Sciatic nerve (tissue), 2 donors: ENCODE measurements around the gene CRACDL. TPM values are rescaled to one million over a fixed set of nuclear protein-coding genes. Genes with fewer than 3 reads are reported as not detected.

Source experiments
- ATAC-seq: fragments of 200-7000 bp; cut with Tn5 transposase; one replicate; pipeline ENCODE4 v1.9.1; 2020; ENCODE audit warnings: mild to moderate bottlenecking, moderate library complexity
- DNase-seq: peaks from one replicate; pipeline ENCODE4 v3.0.0-alpha.2; 2020; ENCODE audit warnings: low spot score
- intact Hi-C: fragments of 100-400 bp; cut with DNase I; formaldehyde crosslinking; loops from one replicate; pipeline ENCODE4 v1.14.2; 2022
- total RNA-seq: library from RNA; stranded (reverse); fragmentation: NEBNext Ultra II Directional; extraction: Animal tissue kit (Norgen Biotek cat#: 25700); gene quantifications from one replicate; pipeline ENCODE4 v1.2.1, GENCODE V29; 2021
- donor health status: DM: no; HTN: no; CAD: no.
- donor health status: DM: no; HTN: no; CAD: no.

CRACDL gene
- total RNA-seq, 1 donor from 2014 or later = 12.4 TPM

DNA sequence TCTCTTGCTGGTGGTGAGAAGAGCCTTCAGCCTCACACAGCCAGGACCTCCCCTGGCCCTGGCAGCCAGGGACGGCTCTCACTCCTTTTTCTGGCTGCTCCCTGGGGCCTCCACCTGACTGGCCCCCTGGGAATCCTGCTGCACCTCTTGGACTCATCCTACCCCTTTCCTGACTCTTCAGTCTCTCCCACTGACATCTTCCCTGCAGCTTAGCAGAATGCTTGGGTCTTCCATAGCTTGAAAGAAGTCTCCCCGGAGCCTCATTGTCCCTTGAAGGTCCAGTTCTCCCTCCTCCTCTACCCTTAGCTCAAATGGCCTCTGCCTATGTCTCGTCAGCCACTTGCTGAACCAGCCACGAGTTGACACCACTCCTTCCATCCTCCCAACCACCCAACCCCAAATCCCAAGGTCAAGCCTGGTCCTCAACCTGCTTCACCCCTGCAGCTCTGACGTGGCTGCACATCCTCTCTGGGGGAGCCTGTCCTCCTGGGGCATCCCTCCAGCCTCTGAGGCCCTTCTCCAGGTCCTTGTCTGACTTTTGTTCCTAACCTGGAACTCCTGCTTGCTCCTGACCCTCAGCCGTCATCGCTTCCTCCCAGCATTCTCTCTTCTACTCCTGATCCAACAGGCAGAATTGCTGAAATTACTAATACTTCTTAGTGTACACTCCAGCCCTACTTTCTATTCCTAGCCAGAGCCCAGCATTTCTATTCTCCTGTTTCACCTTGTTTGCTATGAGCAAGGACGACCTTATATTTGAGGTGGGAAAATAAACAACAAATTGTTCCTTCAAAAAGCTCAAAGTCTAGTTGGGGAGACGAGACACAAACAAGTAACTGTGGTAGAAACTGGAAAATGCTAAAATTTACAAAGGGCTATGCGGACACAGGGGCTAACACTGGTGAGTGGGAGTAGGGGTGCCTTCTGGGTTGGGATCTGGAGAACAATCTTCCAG is 136.4 kb downstream of the CRACDL start:
- ATAC-seq = no peak
- no peak for DNase-seq
- intact Hi-C loops = no loop called here

DNA sequence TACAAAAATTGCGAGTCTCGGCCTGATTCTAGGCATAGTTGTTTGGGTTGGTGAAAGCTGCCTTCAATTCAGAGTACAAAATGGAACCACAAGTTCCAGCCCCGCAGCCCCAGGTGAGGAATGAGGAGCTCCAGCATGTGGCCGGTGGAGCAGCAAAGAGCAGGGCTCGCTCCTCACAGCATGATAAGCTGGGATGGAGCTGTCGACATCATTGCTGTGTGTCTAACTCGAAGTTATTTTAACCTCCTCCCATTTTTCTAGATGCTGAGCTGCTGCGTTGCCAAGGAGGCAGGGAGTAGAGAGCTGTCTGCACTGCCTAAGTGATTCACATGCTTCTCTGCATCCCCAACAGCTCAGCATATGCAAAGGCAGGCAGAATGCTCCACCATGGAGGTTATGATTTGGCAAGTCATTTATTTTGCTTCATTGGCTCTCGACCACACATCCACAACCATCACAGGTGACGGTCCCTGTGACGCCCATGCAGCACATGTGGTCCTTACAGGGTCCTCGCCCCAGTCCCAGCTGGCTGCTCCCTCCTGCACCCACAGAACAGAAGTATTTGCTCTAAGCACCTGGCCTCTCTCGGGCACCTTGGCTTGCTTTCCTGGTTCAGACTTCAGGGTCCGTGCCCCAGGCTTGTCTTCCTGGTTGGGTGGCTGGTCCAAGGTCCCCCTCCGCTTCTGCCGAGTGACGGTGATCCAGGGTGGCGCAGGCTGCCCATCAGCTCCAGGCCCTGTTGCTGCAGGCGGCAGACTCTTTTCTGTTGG is 139.1 kb downstream of the CRACDL start:
- DNase-seq = no peak
- intact Hi-C loops = no loop called here
- ATAC-seq = no peak

DNA sequence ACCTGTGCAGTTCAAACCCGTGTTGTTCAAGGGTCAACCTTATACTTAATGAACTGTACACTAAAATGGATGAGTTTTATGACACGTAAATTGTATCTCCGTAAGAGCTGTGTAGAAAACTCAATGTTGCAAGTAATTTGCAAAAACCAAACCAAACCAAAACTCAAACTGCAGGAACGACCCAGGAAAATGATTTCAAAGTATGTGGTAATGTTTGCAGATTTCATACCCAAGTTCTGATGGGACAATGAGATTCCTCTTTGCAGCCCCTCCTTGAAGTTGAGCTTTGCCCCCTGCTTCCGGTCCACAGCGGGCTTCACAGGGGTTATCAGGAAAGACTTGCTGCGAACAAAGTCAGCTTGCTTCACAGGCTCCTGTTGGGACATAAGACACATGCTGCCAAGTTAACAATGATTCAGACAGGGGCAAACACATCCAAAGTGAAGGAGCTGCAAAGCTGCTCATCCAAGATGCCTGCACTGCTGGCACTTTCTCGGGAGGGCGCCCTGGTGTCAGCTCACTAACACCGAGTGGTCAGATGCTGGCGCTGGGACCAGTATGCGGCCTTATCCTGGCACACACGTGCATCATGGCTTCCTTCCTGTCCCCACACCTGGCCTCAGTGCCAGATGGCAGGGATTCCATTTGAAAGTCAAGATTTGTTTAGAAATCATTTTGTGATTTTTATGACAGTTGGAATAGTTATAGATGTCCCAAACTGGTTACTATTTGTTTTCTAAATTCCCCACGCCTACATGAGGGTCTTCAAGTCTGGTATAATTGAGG is 139.9 kb downstream of the CRACDL start:
- intact Hi-C loops = no loop called here
- ATAC-seq (no peak), DNase-seq (no peak)

DNA sequence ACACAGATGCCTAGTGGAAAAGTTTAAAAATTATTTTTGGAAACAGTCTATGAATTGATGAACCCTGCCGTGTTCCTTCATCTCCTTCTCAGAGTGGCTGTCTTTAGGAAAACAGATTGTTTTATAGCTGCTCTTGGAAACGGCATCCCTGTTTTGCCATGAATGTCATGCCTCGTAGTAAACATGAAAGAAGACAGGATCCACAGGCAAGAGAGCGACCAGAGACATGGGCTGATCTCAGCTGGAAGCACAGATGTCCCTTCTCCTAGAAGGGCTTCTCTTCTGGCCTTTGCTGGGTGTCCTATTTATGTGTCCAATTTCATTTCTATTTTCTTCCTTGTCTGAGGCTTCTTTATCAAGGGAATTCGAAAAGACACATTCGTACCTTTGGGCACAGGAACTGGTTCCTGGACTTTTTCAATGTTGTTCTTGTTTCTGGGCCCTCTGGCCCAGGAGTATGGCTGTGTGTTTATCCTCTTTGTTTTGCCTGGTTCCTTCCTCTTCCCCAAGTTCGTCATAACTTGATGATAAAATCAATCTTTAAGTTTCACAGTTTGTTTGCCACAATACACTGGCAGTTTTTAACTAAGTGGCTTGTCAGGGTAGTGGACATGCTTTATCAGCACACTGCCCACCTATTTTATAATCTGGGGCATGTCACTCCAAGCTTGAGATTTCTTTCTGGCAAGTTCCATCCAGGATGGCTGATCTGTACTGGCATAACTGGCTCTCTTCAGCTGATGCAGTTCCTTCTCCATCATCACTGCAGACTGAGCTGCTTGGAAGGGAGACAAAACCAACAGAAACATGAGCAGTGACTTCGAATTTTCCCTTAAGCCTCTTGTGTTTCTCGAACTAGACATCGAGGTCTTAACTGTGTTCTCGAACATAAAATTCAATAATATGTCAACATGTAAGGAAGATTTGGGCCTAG is 141.9 kb downstream of the CRACDL start:
- no peak for DNase-seq
- intact Hi-C loops = no loop called here
- no peak for ATAC-seq

DNA sequence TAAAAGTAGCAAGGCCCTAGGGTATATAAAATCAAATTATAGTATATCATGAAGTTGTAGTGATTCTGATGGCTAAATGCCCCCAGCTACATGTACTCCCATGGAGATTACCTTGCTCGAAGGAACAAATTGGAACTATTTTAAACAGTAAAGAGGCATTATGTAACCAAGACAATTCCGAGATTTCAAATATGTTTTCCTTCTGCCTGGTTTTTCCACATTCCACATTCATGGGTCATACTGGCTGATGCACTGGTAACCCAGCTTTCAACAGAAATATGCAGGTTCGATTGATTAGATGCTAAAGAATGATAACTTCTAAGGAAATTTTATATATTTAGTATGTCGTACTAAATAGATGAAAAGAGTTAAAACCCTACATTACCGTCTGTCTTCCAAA is 142.8 kb downstream of the CRACDL start:
- DNase-seq (no peak), ATAC-seq (no peak)
- intact Hi-C loops = no loop called here

DNA sequence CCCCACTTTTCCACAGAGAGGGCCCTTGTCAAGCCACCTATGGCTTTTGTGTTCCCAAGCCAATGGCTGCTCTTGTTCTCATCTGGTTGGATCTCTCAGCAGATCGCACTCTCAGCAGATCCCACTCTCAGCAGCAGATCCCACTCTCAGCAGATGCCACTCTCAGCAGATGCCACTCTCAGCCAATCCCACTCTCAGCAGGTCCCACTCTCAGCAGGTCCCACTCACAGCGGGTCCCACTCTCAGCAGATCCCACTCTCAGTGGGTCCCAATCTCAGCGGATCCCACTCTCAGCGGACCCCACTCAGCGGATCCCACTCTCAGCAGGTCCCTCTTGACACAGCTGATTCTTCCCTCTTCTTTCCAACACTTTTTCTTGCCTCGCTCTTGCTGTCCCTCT is 145.8 kb downstream of the CRACDL start:
- intact Hi-C loops = no loop called here
- ATAC-seq (no peak), DNase-seq (no peak)

DNA sequence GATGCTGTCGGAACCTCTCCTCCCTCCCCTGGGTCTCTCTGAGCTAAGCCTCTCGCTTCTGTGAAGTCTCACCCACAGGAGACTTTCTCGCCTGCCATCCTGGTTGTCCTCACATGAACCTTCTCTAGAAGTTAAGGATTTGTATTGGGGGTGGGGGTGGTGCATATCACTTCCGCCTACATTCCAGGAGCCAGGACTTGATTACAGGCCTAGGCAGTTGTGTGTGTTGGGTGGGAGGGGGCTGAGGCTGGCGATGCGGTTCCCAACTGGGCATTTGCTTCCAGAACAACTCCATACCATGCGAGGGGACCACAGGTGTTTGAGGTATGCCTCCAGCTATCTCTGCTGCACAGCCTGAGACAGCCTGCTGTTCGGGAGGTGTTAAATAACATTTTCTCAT is 148.3 kb downstream of the CRACDL start:
- DNase-seq (no peak), ATAC-seq (no peak)
- intact Hi-C loops = no loop called here

DNA sequence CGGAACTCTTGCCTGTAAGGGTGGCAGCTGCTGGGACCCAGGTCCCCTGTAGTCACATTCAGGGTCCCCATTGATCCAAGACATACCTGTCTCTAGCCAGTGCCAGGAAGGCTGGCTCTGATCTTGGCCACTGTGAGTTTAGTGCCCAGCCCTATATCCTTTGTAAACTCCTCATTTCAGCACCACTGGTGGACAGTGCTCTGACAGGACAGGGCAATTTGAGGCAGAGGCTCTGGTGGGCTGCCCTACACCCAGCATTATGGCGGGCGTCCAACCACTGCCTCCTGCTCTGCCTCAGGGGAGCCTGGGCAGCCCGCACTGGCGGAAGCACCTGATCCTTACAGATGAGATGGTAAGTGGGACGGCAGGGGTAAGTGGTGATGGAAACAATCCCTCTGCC is 149.8 kb downstream of the CRACDL start:
- DNase-seq (no peak), ATAC-seq (no peak)
- intact Hi-C loops = no loop called here

DNA sequence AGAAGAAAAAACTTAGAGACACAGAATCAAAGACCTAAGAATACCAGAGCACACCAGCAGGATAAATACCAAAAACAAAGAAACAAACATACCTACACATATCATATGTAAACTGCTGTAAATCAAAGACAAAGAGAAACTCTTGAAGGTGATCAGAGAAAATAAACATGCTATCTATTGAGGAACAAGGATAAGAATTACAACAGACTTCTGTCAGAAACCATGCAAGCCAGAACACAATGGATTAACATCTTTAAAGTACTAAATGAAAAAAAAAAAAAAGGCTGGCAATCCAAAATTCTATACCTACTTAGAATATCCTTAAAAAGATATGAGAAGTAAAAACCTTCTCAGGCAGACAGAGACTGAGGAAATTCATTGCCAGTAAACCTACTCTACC is 153.5 kb downstream of the CRACDL start:
- DNase-seq (no peak), ATAC-seq (no peak)
- intact Hi-C loops = no loop called here

DNA sequence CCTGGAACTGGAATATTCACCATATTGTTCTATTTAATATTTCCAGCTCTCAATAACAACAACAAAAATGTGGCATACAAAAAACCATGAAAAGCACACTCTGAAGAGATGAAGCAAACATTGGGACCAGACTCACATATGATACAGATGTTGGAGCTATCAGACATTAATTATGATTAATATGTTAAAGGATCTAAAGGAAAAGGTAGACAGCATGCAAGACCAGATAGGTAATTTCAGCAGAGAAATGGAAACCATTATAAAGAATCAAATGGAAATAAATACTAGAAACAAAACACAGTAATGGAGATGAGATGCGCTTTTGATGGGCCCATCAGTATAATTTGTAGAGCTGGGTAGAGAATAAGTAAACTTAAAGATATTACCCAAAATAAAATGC is 154.2 kb downstream of the CRACDL start:
- ATAC-seq (no peak), DNase-seq (no peak)
- intact Hi-C loops = no loop called here

DNA sequence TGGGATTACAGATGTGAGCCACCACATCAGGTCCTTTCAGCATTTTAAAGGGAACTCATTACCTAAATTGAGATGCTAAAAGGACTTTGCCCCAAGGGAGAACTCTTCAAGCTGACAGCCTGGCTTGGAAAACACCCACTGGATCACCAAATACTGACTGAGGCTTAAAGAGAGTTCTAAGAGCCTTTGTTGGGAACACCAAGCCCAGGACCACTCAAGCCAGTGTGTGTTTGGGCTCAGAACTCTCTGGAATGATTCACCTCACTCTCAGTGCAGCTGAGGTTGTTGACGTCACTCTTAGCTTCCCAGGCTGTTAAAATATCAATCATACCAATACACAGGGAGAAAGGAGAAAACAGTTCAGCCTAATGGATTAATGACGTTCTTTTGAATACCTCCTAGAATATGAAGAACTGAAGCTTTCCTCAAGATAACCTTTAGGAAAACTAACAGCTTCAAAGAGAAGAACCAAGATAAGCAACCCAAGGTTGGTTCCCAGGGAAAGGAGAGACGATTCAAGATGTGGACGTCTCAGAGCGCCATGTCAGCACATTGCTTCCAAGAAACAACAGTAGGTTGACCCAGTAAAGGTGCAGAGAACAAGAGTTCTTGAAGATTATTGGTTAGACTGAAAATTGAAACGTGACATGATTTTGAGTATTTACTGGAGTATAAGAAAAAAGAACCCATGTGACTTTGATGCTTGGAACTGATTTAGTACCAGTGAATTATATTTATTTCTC is 157.1 kb downstream of the CRACDL start:
- intact Hi-C loops = no loop called here
- DNase-seq (no peak), ATAC-seq (no peak)

DNA sequence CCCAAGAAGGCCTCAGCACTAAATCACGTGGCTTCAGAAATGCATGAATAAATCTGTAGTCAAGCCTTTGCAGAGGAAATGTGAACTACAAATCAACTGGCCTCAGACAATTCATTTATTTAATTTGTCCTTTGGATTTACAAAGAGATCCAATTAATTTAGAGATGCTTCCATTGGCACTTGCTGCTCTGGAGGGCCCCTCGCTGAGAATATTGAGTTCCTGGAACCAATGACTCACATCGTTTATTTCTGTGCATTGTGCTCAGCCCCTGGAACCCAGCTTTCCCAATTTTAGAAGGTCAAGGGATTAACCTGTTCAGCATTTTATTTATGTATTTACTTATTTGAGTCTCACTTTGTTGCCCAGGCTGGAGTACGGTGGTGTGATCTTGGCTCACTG is 157.9 kb downstream of the CRACDL start:
- no peak for DNase-seq
- intact Hi-C loops = no loop called here
- no peak for ATAC-seq

DNA sequence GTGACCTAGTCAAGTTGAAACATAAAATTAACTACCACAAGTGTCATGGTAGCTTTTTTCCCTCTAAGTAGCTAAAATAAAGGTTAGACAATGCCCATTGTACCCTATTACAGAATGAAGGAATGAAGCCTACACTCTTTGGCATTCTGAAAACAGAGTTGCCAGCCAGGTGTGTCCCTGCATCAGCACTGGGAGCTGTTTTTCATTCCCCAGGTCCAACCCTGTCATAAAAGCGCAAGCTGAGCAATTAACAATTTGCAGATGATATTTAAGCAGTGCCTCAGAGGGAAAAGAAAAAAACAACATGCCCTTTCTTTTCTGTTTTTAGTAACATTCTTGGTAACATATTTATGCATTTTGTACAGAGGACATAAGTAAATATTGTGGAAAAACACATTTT is 158.3 kb downstream of the CRACDL start:
- ATAC-seq (no peak), DNase-seq (no peak)
- intact Hi-C loops = no loop called here

DNA sequence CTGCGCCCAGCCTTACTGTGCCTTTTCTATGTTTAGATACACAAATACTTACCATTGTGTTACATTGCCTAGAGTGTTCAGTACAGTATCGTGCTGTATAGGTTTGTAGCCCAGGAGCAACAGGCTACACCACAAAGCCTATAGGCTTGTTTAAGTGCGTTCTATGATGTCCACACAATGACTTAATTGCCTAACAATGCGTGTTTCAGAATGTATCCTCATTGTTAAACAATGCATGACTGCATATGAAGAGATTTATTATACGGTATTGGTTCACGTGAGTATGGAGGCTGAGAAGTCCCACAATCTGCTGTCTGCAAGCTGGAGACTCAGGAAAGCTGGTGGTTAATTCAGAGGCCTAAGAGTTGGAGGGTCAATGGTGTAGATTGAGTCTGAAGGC is 158.9 kb downstream of the CRACDL start:
- ATAC-seq (no peak), DNase-seq (no peak)
- intact Hi-C loops = no loop called here

DNA sequence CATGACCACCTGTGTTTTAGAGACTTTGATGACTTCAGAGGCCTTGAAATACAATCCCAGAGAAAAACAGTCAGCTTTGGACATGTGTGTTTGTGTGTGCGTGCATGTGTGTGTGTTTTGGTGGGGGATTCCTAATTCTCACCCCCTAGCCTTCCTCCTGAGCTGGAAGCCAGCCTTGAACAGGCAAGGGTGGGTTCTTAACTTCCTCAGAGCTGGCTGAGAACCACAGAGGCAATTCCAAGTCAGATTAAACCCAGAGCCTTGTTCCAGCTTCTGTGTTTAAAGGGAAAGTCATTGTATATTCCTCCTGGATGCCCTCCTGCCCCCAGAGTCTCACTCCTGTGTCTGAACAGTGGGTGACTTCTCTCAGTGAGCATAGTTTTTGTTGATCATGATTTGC is 159.9 kb downstream of the CRACDL start:
- no peak for ATAC-seq
- no peak for DNase-seq
- intact Hi-C loops = no loop called here

DNA sequence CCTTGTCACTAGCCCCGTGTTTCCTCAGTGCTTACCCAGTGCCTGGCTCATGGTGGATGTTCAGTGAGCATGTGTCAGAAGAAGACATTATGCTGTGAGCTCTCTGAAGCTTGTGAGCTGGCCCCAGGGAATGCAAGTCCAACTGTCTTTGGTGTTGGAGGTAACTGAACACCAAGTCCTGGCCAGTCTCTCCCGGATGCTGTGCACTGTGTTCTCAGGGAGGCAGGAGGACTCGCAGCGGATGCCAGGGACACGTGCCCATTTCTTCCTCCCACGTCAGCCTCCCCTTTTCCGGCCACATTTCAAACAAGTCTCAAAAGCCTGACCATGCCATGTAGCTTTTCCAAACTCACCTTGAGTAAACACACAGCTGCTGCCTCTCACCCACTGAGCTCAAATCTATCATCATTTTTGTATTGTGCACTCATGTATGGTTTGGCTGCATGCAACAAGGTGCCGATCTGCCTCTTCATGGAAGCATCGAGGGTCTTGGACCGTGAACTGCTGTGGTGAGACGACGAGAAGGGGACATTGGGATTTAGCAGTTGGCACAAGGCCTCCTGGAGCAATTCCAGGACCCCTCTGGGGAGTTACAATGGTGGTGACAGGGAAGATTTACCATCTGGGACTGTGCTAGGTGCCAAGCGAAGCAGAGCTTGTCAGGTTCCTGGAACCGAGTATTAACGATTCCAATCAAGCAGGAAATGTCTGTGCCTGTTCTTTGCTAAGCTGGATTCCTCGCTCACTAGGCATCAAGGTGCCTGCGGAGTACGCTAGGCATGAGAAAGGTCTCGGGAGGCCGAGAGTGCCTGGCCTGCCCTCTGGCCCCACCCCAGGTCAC is 160.7 kb downstream of the CRACDL start:
- intact Hi-C loops = no loop called here
- DNase-seq = no peak
- no peak for ATAC-seq

DNA sequence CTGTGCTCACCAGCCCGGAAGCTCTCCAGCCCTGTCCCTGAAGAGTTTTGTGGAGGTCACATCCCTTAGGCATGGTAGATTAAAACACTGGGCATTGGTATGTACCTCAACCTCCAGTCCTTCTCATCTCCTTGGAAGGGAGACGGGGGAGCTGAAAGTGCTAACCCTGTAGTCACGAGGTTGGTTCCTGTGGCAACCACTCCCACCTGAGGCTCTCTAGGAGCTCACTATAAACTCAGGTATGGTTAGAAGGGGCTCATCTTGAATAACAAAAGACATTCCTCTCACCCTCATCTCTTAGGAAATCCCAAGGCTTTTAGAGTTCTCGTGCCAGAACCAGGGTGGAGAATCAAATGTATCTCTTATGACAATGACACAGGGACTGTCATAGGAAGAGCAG is 162.1 kb downstream of the CRACDL start:
- intact Hi-C loops = no loop called here

More for the DNA sequence above, 162.1 kb downstream of the CRACDL start:
- ATAC-seq (no peak), DNase-seq (no peak)
